Activated T-cell treated with anti-CD3 and anti-CD28 coated beads, Interleukin-2, amount 50 U/mL, for 24 hours (primary cell): ENCODE results near the gene PTTG1IP.

Experiments used
- DNase-seq: peaks from one replicate; pipeline ENCODE4 v3.0.0-alpha.2; 2020
- H3K27ac Mint-ChIP-seq: 2 replicates; pipeline ENCODE4 v1.8.0; 2020; ENCODE audit warnings: mild to moderate bottlenecking, mixed read lengths
- H3K27me3 Mint-ChIP-seq: 2 replicates; pipeline ENCODE4 v1.8.0; 2020; ENCODE audit warnings: mixed read lengths
- H3K36me3 Mint-ChIP-seq: 2 replicates; pipeline ENCODE4 v1.8.0; 2020; ENCODE audit warnings: low read depth, mixed read lengths
- H3K4me1 Mint-ChIP-seq: 2 replicates; pipeline ENCODE4 v1.8.0; 2020; ENCODE audit warnings: low read depth, mixed read lengths
- H3K4me3 Mint-ChIP-seq: 2 replicates; pipeline ENCODE4 v1.8.0; 2020; ENCODE audit warnings: mild to moderate bottlenecking, moderate library complexity, mixed read lengths
- H3K9me3 Mint-ChIP-seq: 2 replicates; pipeline ENCODE4 v1.8.0; 2020; ENCODE audit warnings: mixed read lengths

The PTTG1IP gene

GRCh38 chr21:44845418-44846223 is 27.9 kb downstream of the PTTG1IP start:
- peak; percentile 76 for DNase-seq
- Mint-ChIP-seq H3K36me3 (peaks cover 21% of the 10 kb centered on the region), H3K27ac (peak overlapping the region; percentile 75), H3K4me1 (peaks cover 19% of the 10 kb centered on the region), H3K27me3 (no peaks in the 10 kb centered on the region), H3K9me3 (no peaks in the 10 kb centered on the region), H3K4me3 (peak overlapping the region; percentile 72)

GRCh38 chr21:44844256-44844655 is 29.2 kb downstream of the PTTG1IP start:
- H3K27me3 Mint-ChIP-seq = no peaks in the 10 kb centered on the region
- no peak overlapping the region for H3K27ac Mint-ChIP-seq
- H3K4me1 Mint-ChIP-seq = peaks cover 19% of the 10 kb centered on the region
- H3K4me3 Mint-ChIP-seq = no peak overlapping the region
- H3K9me3 Mint-ChIP-seq = no peaks in the 10 kb centered on the region
- DNase-seq = no peak
- H3K36me3 Mint-ChIP-seq = peaks cover 7% of the 10 kb centered on the region

GRCh38 chr21:44842721-44843445 is 30.6 kb downstream of the PTTG1IP start:
- Mint-ChIP-seq H3K27ac (no peak overlapping the region), H3K27me3 (no peaks in the 10 kb centered on the region), H3K36me3 (no peaks in the 10 kb centered on the region), H3K4me1 (peaks cover 19% of the 10 kb centered on the region), H3K4me3 (no peak overlapping the region), H3K9me3 (no peaks in the 10 kb centered on the region)
- no peak for DNase-seq

- H3K36me3 Mint-ChIP-seq = no peaks in the 10 kb centered on the region
- peaks cover 18% of the 10 kb centered on the region for H3K4me1 Mint-ChIP-seq
- no peak for DNase-seq
- H3K4me3 Mint-ChIP-seq = no peak overlapping the region
- no peak overlapping the region for H3K27ac Mint-ChIP-seq
- no peaks in the 10 kb centered on the region for H3K9me3 Mint-ChIP-seq
- no peaks in the 10 kb centered on the region for H3K27me3 Mint-ChIP-seq
Observed at GRCh38 chr21:44842087-44842486, 31.4 kb downstream of the PTTG1IP start.

- Mint-ChIP-seq H3K27ac (no peak overlapping the region), H3K4me3 (no peak overlapping the region), H3K27me3 (no peaks in the 10 kb centered on the region), H3K9me3 (no peaks in the 10 kb centered on the region), H3K4me1 (peaks cover 5% of the 10 kb centered on the region), H3K36me3 (no peaks in the 10 kb centered on the region)
- DNase-seq = no peak
Observed at GRCh38 chr21:44840771-44841170, 32.7 kb downstream of the PTTG1IP start.

GRCh38 chr21:44838951-44839350 is 34.5 kb downstream of the PTTG1IP start:
- Mint-ChIP-seq H3K27ac (no peak overlapping the region), H3K4me3 (no peak overlapping the region), H3K4me1 (no peaks in the 10 kb centered on the region), H3K27me3 (no peaks in the 10 kb centered on the region), H3K9me3 (no peaks in the 10 kb centered on the region), H3K36me3 (no peaks in the 10 kb centered on the region)
- DNase-seq = no peak

GRCh38 chr21:44838039-44838895 is 35.2 kb downstream of the PTTG1IP start:
- Mint-ChIP-seq H3K36me3 (no peaks in the 10 kb centered on the region), H3K4me3 (no peak overlapping the region), H3K9me3 (no peaks in the 10 kb centered on the region), H3K27ac (no peak overlapping the region), H3K4me1 (no peaks in the 10 kb centered on the region), H3K27me3 (no peaks in the 10 kb centered on the region)
- no peak for DNase-seq

- H3K9me3 Mint-ChIP-seq = no peaks in the 10 kb centered on the region
- no peaks in the 10 kb centered on the region for H3K4me1 Mint-ChIP-seq
- no peaks in the 10 kb centered on the region for H3K27me3 Mint-ChIP-seq
- H3K36me3 Mint-ChIP-seq = no peaks in the 10 kb centered on the region
- no peak overlapping the region for H3K4me3 Mint-ChIP-seq
- no peak for DNase-seq
- H3K27ac Mint-ChIP-seq = no peak overlapping the region
Observed at GRCh38 chr21:44837537-44837936, 36.0 kb downstream of the PTTG1IP start.

GRCh38 chr21:44836666-44837471 is 36.6 kb downstream of the PTTG1IP start:
- Mint-ChIP-seq H3K4me3 (no peak overlapping the region), H3K4me1 (no peaks in the 10 kb centered on the region), H3K36me3 (no peaks in the 10 kb centered on the region), H3K27ac (no peak overlapping the region), H3K9me3 (no peaks in the 10 kb centered on the region), H3K27me3 (no peaks in the 10 kb centered on the region)
- DNase-seq = no peak

- Mint-ChIP-seq H3K9me3 (no peaks in the 10 kb centered on the region), H3K27ac (no peak overlapping the region), H3K27me3 (no peaks in the 10 kb centered on the region), H3K36me3 (no peaks in the 10 kb centered on the region), H3K4me3 (no peak overlapping the region), H3K4me1 (peaks cover 2% of the 10 kb centered on the region)
- no peak for DNase-seq
Observed at GRCh38 chr21:44836349-44836665, 37.2 kb downstream of the PTTG1IP start.

- no peak for DNase-seq
- H3K27ac Mint-ChIP-seq = no peak overlapping the region
- peaks cover 8% of the 10 kb centered on the region for H3K4me1 Mint-ChIP-seq
- no peaks in the 10 kb centered on the region for H3K9me3 Mint-ChIP-seq
- H3K27me3 Mint-ChIP-seq = no peaks in the 10 kb centered on the region
- no peaks in the 10 kb centered on the region for H3K36me3 Mint-ChIP-seq
- no peak overlapping the region for H3K4me3 Mint-ChIP-seq
Observed at GRCh38 chr21:44835647-44835973, 37.9 kb downstream of the PTTG1IP start.

GRCh38 chr21:44834951-44835646 is 38.4 kb downstream of the PTTG1IP start:
- Mint-ChIP-seq H3K27me3 (no peaks in the 10 kb centered on the region), H3K9me3 (no peaks in the 10 kb centered on the region), H3K4me3 (no peak overlapping the region), H3K36me3 (no peaks in the 10 kb centered on the region), H3K4me1 (peaks cover 12% of the 10 kb centered on the region), H3K27ac (no peak overlapping the region)
- DNase-seq = no peak

GRCh38 chr21:44834231-44834950 is 39.1 kb downstream of the PTTG1IP start:
- no peaks in the 10 kb centered on the region for H3K36me3 Mint-ChIP-seq
- no peak overlapping the region for H3K27ac Mint-ChIP-seq
- H3K9me3 Mint-ChIP-seq = no peaks in the 10 kb centered on the region
- no peaks in the 10 kb centered on the region for H3K27me3 Mint-ChIP-seq
- no peak overlapping the region for H3K4me3 Mint-ChIP-seq
- peaks cover 19% of the 10 kb centered on the region for H3K4me1 Mint-ChIP-seq
- DNase-seq = no peak
